ENCODE measurements around the gene ZNF831.

GRCh38 chr20:59300333-59301081 lies 136.9 kb downstream of the ZNF831 start, which contains the start of gene EDN3:
- TF ChIP-seq EZH2 (IDR thresholded peaks at IDR 0.05; ENCODE audit: insufficient read depth, low read length) (no peak), CTCF (IDR thresholded peaks at IDR 0.05; ENCODE audit: insufficient read depth, low read depth, low read length) (no peak)

Data from astrocyte (in vitro differentiated cells and primary cell).